Esophagus (tissue), 2 donors: ENCODE results near the gene UBE2L5. TPM values are rescaled to one million over a fixed set of nuclear protein-coding genes. Genes with fewer than 3 reads are reported as not detected.
A peak's percentile ranks its signal among the peaks of the same experiment; 100 is the strongest.
"Not testable (repeated sequence)": the region's sequence is repeated elsewhere in the genome, so short reads cannot be mapped to it uniquely, and the experiment has no call there.

ENCODE experiments used
- H3K27ac ChIP-seq, 2 donors: one replicate each; pipeline ENCODE4 v1.5.1; 2013; ENCODE audit warnings: low read depth in 2 of 2, mild to moderate bottlenecking in 2 of 2, inconsistent platforms in 1 of 2, low read length in 1 of 2, moderate library complexity in 1 of 2
- H3K27me3 ChIP-seq, 2 donors: one replicate each; pipeline ENCODE4 v1.6.1; 2013; ENCODE audit warnings: low read length in 2 of 2, control low read depth in 1 of 2, mild to moderate bottlenecking in 1 of 2; ENCODE audit not compliant: insufficient read depth in 2 of 2, control insufficient read depth in 1 of 2
- H3K36me3 ChIP-seq, 2 donors: one replicate each; pipeline ENCODE4 v1.6.1; 2013; ENCODE audit warnings: low read length in 1 of 2; ENCODE audit not compliant: control insufficient read depth in 2 of 2, insufficient read depth in 2 of 2
- H3K4me1 ChIP-seq, 2 donors: one replicate each; pipeline ENCODE4 v1.6.1; 2013; ENCODE audit warnings: low read length in 1 of 2; ENCODE audit not compliant: control insufficient read depth in 2 of 2, insufficient read depth in 2 of 2
- H3K4me3 ChIP-seq, 2 donors: one replicate each; pipeline ENCODE4 v1.5.1; 2013; ENCODE audit warnings: low read length in 2 of 2, mild to moderate bottlenecking in 2 of 2, low read depth in 1 of 2, moderate library complexity in 1 of 2
- H3K9me3 ChIP-seq, 2 donors: one replicate each; pipeline ENCODE4 v1.6.1; 2013; ENCODE audit warnings: mild to moderate bottlenecking in 2 of 2, low read depth in 1 of 2, low read length in 1 of 2, moderate library complexity in 1 of 2; ENCODE audit not compliant: control insufficient read depth in 2 of 2, insufficient read depth in 1 of 2
- WGBS, 2 donors: extraction: QIAGEN DNeasy Blood & Tissue Kit; methylation state at CpG; one replicate each; pipeline ENCODE4 v1.1.7; 2013; 5-methylcytosine and 5-hydroxymethylcytosine counted together
- polyA plus RNA-seq, 2 donors: library from polyadenylated mRNA; stranded (reverse); fragments of 200-250 nt; gene quantifications; one replicate each; pipeline ENCODE4 v1.2.3, GENCODE V29; 2013
- donor health status: healthy with polysubstance abuse.
- donor health status: Bipolar disorder and iron deficiency.

The UBE2L5 gene
- polyA plus RNA-seq, 2 donors, result 0.06 to 0.45 TPM

DNA sequence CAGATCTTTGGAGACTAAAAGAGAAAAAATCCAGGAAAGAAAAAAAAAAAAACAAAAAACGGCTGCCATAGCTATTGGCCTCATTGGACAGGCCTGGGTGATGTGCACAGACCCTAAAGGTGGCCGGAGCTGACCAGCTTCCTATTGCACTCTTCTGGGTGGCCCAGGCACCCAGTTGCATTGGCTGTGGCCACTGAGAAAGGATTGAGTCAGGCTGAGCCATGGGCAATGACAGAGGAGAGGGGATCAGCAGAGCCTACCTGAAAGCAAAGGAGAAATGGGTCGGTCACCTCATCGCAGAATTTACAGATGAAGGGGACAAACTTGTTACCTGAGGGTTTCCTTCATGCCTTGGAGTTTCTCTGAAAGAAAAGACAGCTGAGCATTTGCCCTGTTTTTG, 26.1 kb downstream of the UBE2L5 start:
- Histone ChIP-seq H3K4me3 (no peak overlapping the region), H3K9me3 (no peaks in the 10 kb centered on the region), H3K27ac (no peak overlapping the region), H3K4me1 (peaks cover 0 to 3% of the 10 kb centered on the region in 2 donors), H3K27me3 (no peaks in the 10 kb centered on the region), H3K36me3 (no peaks in the 10 kb centered on the region)
- WGBS, 2 donors, result 90 to 95% methylated on average over 4 of the region's 4 CpGs

DNA sequence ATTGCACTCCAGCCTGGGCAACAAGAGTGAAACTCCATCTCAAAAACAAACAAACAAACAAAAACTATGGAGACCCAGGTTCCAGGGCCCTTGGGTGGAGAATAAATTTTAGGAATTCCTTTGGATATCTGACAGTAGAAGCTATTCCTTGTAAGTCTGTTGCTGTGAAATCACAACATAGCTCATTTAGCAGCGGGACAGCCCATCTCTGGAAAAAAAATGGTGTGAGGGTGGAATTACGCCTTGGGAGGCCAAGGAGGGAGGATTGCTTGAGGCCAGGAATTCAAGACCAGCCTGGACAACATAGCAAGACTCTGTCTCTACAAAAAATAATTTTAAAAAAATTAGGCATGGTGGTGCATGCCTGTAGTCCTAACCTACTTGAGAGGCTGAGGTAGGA, 27.8 kb downstream of the UBE2L5 start:
- H3K27ac ChIP-seq, result no peak overlapping the region
- 98 to 100% methylated on average over 2 of the region's 2 CpGs for WGBS, 2 donors
- H3K36me3 ChIP-seq, result no peaks in the 10 kb centered on the region
- H3K9me3 ChIP-seq, result no peaks in the 10 kb centered on the region
- H3K27me3 ChIP-seq, result no peaks in the 10 kb centered on the region
- H3K4me3 ChIP-seq, result no peak overlapping the region
- H3K4me1 ChIP-seq, result peaks cover 0 to 3% of the 10 kb centered on the region in 2 donors

GRCh38 chr13:30451476-30451875, 29.2 kb downstream of the UBE2L5 start:
- H3K36me3 ChIP-seq, H3K9me3 ChIP-seq, H3K4me3 ChIP-seq, H3K27me3 ChIP-seq, H3K27ac ChIP-seq, H3K4me1 ChIP-seq: not testable (repeated sequence)
- 94 to 96% methylated on average over 12 of the region's 12 CpGs for WGBS, 2 donors

DNA sequence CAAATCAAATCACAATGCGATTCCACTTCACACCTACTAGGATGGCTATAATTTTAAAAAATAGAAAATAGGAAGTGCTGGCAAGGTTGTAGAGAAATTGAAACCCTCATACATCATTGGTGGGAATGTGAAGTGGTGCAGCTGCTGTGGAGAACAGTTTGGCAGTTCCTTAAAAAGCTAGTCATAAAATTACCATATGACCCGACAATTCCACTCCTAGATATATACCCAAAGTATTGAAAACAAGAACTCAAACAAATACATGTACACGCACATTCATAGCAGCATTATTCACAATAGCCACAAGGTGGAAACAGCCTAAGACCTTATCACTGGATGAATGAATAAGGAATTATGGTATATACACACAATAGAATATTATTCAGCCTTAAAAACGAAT, 31.4 kb downstream of the UBE2L5 start:
- Histone ChIP-seq H3K27me3 (no peaks in the 10 kb centered on the region), H3K4me3 (no peak overlapping the region), H3K4me1 (no peaks in the 10 kb centered on the region), H3K36me3 (no peaks in the 10 kb centered on the region), H3K27ac (no peak overlapping the region), H3K9me3 (no peaks in the 10 kb centered on the region)
- WGBS, 2 donors, result 84 to 89% methylated on average over 4 of the region's 4 CpGs

- Histone ChIP-seq H3K4me3 (no peak overlapping the region), H3K27ac (no peak overlapping the region), H3K36me3 (no peaks in the 10 kb centered on the region), H3K4me1 (no peaks in the 10 kb centered on the region), H3K27me3 (no peaks in the 10 kb centered on the region), H3K9me3 (no peaks in the 10 kb centered on the region)
- 90 to 91% methylated on average over 2 of the region's 2 CpGs for WGBS, 2 donors
Observed at GRCh38 chr13:30454991-30455390, 32.7 kb downstream of the UBE2L5 start.

DNA sequence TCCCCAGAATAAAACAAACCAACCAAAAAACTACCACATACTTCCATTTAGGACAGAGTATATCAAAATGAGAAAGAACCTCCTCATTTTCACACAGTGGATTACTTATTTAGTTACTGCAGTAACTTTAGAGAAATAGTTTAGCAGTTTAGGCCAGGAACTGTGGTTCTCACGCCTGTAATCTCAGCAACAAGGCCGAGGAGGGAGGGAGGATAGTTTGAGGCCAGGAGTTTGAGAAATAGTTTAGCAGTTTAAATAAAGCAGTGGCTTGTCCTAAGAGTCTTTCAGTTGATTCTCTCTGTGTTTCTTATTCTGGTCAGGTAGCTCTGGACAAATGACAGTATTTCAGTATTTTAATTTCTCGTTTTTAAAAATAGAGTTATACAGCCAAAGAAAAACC, 34.0 kb downstream of the UBE2L5 start:
- Histone ChIP-seq H3K9me3 (no peaks in the 10 kb centered on the region), H3K4me1 (no peaks in the 10 kb centered on the region), H3K27me3 (no peaks in the 10 kb centered on the region), H3K27ac (no peak overlapping the region), H3K4me3 (no peak overlapping the region), H3K36me3 (no peaks in the 10 kb centered on the region)
- WGBS, 2 donors, result 44 to 52% methylated on average over 3 of the region's 3 CpGs

DNA sequence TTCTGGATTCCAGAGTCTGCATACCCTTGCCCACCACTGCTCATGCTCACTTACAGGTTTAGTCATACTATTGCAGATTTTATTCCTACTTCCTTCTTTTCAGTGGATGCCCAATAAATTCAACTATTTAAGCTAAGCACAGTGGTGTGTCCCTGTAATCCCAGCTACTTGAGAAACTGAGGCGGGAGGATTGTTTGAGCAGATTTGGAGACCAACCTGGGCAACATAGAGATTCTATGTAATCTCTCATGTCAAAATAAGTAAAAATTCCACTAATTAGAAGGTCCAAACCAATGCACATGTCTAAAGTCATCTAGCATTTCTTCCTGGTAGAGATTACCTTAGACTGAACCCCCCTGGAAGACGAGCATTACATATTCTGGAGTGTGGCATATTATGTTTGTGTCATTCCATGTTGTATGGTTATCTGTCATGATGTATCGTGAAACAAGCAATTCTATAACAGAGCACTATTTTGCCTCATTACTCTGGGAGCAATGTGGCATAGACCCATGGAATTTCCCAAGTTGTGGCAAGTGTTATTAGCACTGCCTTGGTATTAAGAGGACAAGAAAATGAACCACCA, 35.1 kb downstream of the UBE2L5 start:
- 66 to 79% methylated on average over 3 of the region's 3 CpGs for WGBS, 2 donors
- H3K27me3 ChIP-seq, result no peaks in the 10 kb centered on the region
- peaks cover 0 to 1% of the 10 kb centered on the region in 2 donors for H3K36me3 ChIP-seq
- H3K27ac ChIP-seq, result no peak overlapping the region
- no peak overlapping the region for H3K4me3 ChIP-seq
- H3K4me1 ChIP-seq, result no peaks in the 10 kb centered on the region
- H3K9me3 ChIP-seq, result no peaks in the 10 kb centered on the region

DNA sequence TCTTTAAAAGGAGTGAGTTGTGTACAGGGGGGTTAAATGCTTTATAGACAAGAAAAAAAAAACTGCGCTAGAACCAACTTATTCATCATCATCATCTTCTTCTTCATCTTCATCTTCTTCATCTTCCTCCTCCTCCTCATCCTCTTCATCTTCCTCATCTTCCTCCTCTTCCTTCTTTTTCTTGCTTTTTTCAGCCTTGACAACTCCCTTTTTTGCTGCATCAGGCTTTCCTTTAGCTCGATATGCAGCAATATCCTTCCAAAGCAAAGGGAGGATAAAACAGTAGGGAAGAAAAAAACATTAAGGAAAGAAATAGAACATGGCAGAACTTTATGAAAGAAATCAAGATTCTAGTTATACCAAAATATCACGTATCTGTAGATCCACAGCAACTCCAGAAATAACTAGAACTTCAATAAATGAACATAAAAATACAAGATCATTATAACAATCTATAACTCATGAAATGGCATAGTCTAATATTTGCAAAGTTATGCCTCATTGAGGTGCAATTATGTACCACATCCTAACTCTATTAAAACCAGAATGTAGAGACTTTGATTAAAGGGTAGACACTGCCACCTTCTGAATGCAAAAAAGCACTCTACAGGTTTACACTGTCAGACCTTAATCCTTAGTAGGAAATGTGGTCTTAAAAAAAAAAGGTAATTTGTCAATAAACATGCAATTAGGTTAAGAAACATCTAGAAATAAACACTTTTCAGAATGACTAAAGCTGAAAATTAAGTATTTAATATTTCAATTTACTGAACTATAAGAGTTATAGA, 39.2 kb downstream of the UBE2L5 start:
- H3K4me1 ChIP-seq, H3K27ac ChIP-seq, H3K9me3 ChIP-seq, H3K36me3 ChIP-seq, H3K4me3 ChIP-seq, H3K27me3 ChIP-seq: not testable (repeated sequence)
- 77 to 81% methylated on average over 3 of the region's 3 CpGs for WGBS, 2 donors

DNA sequence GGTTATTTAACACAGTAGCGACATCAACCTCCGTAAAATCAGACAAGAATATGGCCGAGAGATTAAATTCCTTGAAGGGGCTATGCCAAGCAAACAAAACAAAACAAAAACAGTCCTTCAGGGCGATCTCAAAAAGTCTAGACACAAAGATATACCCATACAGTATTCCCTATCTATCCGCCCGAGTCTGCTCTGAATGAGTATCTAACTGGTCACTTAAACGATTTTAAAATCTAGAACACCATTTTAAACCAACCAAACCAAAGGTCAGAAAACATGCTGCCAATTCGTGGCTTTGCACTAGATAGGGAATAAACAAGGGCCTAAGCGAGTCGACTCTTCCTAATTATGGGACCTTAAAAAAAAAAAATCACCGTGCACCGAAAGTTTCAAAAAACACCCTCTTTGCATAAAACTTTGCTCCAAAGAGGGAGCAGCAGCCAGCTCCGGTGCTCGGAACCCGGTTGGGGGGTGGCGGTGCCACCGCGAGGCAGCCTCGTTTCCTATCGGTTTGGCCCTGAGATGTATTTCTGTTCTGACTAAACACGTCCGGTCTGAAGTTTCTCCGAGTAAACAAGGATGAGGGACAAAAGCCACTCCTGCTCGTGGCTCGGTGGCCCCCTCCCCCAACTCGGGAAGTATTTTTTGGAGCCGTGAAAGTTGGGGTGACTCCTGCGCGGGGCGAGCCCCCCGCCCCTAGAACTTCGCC, 41.6 kb downstream of the UBE2L5 start:
- Histone ChIP-seq H3K4me1 (peaks cover 2 to 4% of the 10 kb centered on the region in 2 donors), H3K27ac (peak overlapping the region; percentile 99 to 100), H3K9me3 (no peaks in the 10 kb centered on the region), H3K36me3 (peaks cover 0 to 2% of the 10 kb centered on the region in 2 donors), H3K4me3 (peak overlapping the region; percentile 65 to 96), H3K27me3 (no peaks in the 10 kb centered on the region)
- WGBS, 2 donors, result 0% methylated on average over 32 of the region's 32 CpGs
